ENCODE data around the gene BABAM2. TPM values are rescaled to one million over a fixed set of nuclear protein-coding genes. Genes with fewer than 3 reads are reported as not detected.

Gene BABAM2
- total RNA-seq, 4 donors from 2014 or later: 33.3 to 48.9 (median 37.9) TPM

DNA sequence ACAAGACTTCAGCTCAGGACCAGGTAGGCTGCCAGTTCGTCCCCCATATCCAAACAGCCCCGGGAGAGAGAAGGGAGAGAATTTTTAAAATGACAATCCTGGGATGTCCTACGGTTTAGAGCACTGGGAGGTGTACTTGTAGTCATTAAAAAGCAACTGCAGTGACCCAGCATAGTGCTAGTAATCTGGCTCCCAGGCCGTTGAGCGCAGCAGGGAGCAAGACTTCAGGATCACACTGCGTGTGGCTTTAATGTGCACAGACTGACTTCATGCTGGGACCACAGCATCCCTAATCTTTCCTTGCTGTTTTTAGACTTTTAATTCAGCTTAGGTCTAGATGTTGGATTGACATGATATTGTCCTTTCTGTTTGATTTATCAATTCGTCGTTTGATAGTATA is 282.8 kb downstream of the BABAM2 start:
- TF ChIP-seq EP300 (IDR thresholded peaks at IDR 0.05; ENCODE audit: low read depth) (no peak), POLR2AphosphoS5 (IDR thresholded peaks at IDR 0.05) (no peak), POLR2A (IDR thresholded peaks at IDR 0.05) (no peak), CTCF (IDR thresholded peaks at IDR 0.05) (no peak)
- Histone ChIP-seq H3K4me3 (no peak overlapping the region), H3K36me3 (peaks cover 0 to 5% (median 0%) of the 10 kb centered on the region in 4 donors), H3K4me1 (peaks cover 0 to 9% (median 3%) of the 10 kb centered on the region in 4 donors), H3K9me3 (peaks cover 0 to 5% of the 10 kb centered on the region in 2 donors), H3K27me3 (no peaks in the 10 kb centered on the region), H3K27ac (peak overlapping the region in 2 of 4 donors; percentile 56 to 60)
- no peak for DNase-seq
- WGBS, 2 donors (ENCODE audit: low coverage in 1 of 2): 84 to 93% methylated on average over 3 to 8 of the region's 8 CpGs
- intact Hi-C loops (cut with DNase I; ENCODE audit: low total_unique reads) (no loop called here), in situ Hi-C loops (cut with MboI; ENCODE audit: low pct_ligation_motif_present in 1 of 4, low pct_unique_long_range_greater_than_20kb in 1 of 4, low sequenced_read_pairs in 3 of 4) (no loop called here)

GRCh38 chr2:28174211-28174610 is 283.7 kb downstream of the BABAM2 start:
- DNase-seq: no peak
- 88 to 100% methylated on average over 4 of the region's 4 CpGs for WGBS, 2 donors (ENCODE audit: low coverage in 1 of 2)
- Histone ChIP-seq H3K27ac (no peak overlapping the region), H3K9me3 (peaks cover 0 to 5% of the 10 kb centered on the region in 2 donors), H3K4me1 (peaks cover 0 to 9% (median 3%) of the 10 kb centered on the region in 4 donors), H3K36me3 (peaks cover 0 to 5% (median 0%) of the 10 kb centered on the region in 4 donors), H3K4me3 (no peak overlapping the region), H3K27me3 (no peaks in the 10 kb centered on the region)
- no peak for TF ChIP-seq EP300 (IDR thresholded peaks at IDR 0.05; ENCODE audit: low read depth)
- TF ChIP-seq CTCF (IDR thresholded peaks at IDR 0.05): no peak
- no peak for TF ChIP-seq POLR2A (IDR thresholded peaks at IDR 0.05)
- TF ChIP-seq POLR2AphosphoS5 (IDR thresholded peaks at IDR 0.05): no peak
- intact Hi-C loops (cut with DNase I; ENCODE audit: low total_unique reads) (no loop called here), in situ Hi-C loops (cut with MboI; ENCODE audit: low pct_ligation_motif_present in 1 of 4, low pct_unique_long_range_greater_than_20kb in 1 of 4, low sequenced_read_pairs in 3 of 4) (no loop called here)

GRCh38 chr2:28175028-28175427 is 284.5 kb downstream of the BABAM2 start:
- H3K27ac ChIP-seq: no peak overlapping the region
- in situ Hi-C loops (cut with MboI; ENCODE audit: low pct_ligation_motif_present in 1 of 4, low pct_unique_long_range_greater_than_20kb in 1 of 4, low sequenced_read_pairs in 3 of 4): no loop called here
- H3K9me3 ChIP-seq: peaks cover 0 to 5% of the 10 kb centered on the region in 2 donors
- H3K4me1 ChIP-seq: peaks cover 0 to 9% (median 3%) of the 10 kb centered on the region in 4 donors
- intact Hi-C loops (cut with DNase I; ENCODE audit: low total_unique reads): no loop called here
- TF ChIP-seq CTCF (IDR thresholded peaks at IDR 0.05) (peak in 2 of 5 experiments; percentile 22 to 27), EP300 (IDR thresholded peaks at IDR 0.05; ENCODE audit: low read depth) (no peak), POLR2A (IDR thresholded peaks at IDR 0.05) (no peak)
- 83% methylated on average over 3 of the region's 3 CpGs; no CpG with 5 or more reads in 1 of the 2 donors for WGBS, 2 donors (ENCODE audit: low coverage in 1 of 2)
- no peaks in the 10 kb centered on the region for H3K27me3 ChIP-seq
- no peak for DNase-seq
- H3K4me3 ChIP-seq: no peak overlapping the region
- H3K36me3 ChIP-seq: peaks cover 0 to 5% (median 0%) of the 10 kb centered on the region in 4 donors

GRCh38 chr2:28178946-28179345 is 288.4 kb downstream of the BABAM2 start:
- WGBS, 2 donors (ENCODE audit: low coverage in 1 of 2): 95 to 100% methylated on average over 1 of the region's 1 CpG
- no peaks in the 10 kb centered on the region for H3K27me3 ChIP-seq
- DNase-seq: no peak
- in situ Hi-C loops (cut with MboI; ENCODE audit: low pct_ligation_motif_present in 1 of 4, low pct_unique_long_range_greater_than_20kb in 1 of 4, low sequenced_read_pairs in 3 of 4) (no loop called here), intact Hi-C loops (cut with DNase I; ENCODE audit: low total_unique reads) (no loop called here)
- no peak overlapping the region for H3K27ac ChIP-seq
- H3K36me3 ChIP-seq: peaks cover 0 to 5% (median 0%) of the 10 kb centered on the region in 4 donors
- H3K4me3 ChIP-seq: no peak overlapping the region
- no peaks in the 10 kb centered on the region for H3K4me1 ChIP-seq
- no peak for TF ChIP-seq POLR2AphosphoS5 (IDR thresholded peaks at IDR 0.05)
- no peak for TF ChIP-seq EP300 (IDR thresholded peaks at IDR 0.05; ENCODE audit: low read depth)
- no peak for TF ChIP-seq POLR2A (IDR thresholded peaks at IDR 0.05)
- TF ChIP-seq CTCF (IDR thresholded peaks at IDR 0.05): no peak
- peaks cover 0 to 5% of the 10 kb centered on the region in 2 donors for H3K9me3 ChIP-seq

All from transverse colon (tissue), 4 donors.